ENCODE measurements around the gene HBE1. TPM values are rescaled to one million over a fixed set of nuclear protein-coding genes. Genes with fewer than 3 reads are reported as not detected.

HBE1 gene
- total and polyA plus RNA-seq, 2 of the 4 experiments (the other 2 are of a cell fraction) = 3.2 to 12.7 TPM

- BruUV-seq (replicated peaks) = no TSS peak
- CTCF ChIA-PET = no interaction called here
- in situ Hi-C loops (cut with MboI; ENCODE audit: low sequenced_read_pairs) = no loop called here
These were observed 2.8 kb upstream of the HBE1 start for GRCh38 chr11:5272395-5273017.

More at GRCh38 chr11:5272395-5273017, 2.8 kb upstream of the HBE1 start:
- dilution Hi-C loops (cut with HindIII; ENCODE audit: low sequenced_read_pairs, unreplicated experiment) (no loop called here), intact Hi-C loops (cut with micrococcal nuclease) (no loop called here)
- no peaks in the 10 kb centered on the region for H3K27me3 ChIP-seq (ENCODE audit: control insufficient read depth, insufficient read depth, low read length)
- H3K14ac ChIP-seq (replicated peaks; ENCODE audit: low read depth, low read length) = peak overlapping the region; percentile 50; the same call in 1 of the 2 replicates
- H3K9me3 ChIP-seq (ENCODE audit: control insufficient read depth, insufficient read depth, low read length) = no peaks in the 10 kb centered on the region
- no peak overlapping the region for H3K23ac ChIP-seq (ENCODE audit: low read depth, low read length)
- H3K4me2 ChIP-seq (ENCODE audit: low read depth, low read length) = no peak overlapping the region
- H3K56ac ChIP-seq (ENCODE audit: extremely low read depth, insufficient read depth, low read length) = no peak overlapping the region
- no peaks in the 10 kb centered on the region for H3K36me3 ChIP-seq (ENCODE audit: control insufficient read depth, insufficient read depth, low read length)
- ATAC-seq (ENCODE audit: low read depth) (no peak), DNase-seq (no peak)
- H2AFZ ChIP-seq (replicated peaks; ENCODE audit: low read length, poor library complexity) = no peak overlapping the region
- H2AK9ac ChIP-seq (replicated peaks; ENCODE audit: low read depth, low read length, poor library complexity) = no peak overlapping the region
- H4K5ac ChIP-seq (ENCODE audit: low read depth, low read length) = no peak overlapping the region
- H2BK5ac ChIP-seq (ENCODE audit: low read depth, low read length, poor library complexity, severe bottlenecking) = no peak overlapping the region
- H4K8ac ChIP-seq (ENCODE audit: low read depth in 2 of 2, low read length in 2 of 2) = no peak overlapping the region
- H3K4me3 ChIP-seq (ENCODE audit: insufficient read depth, low read depth, low read length) = no peak overlapping the region
- no peak overlapping the region for H3K4ac ChIP-seq (ENCODE audit: low read depth, low read length)
- H3K9ac ChIP-seq (ENCODE audit: low read depth, low read length) = no peak overlapping the region
- no peak overlapping the region for H4K91ac ChIP-seq (ENCODE audit: insufficient read depth, low read depth, low read length)
- no peaks in the 10 kb centered on the region for H3K79me1 ChIP-seq (ENCODE audit: low read depth in 1 of 2, low read length in 2 of 2)
- no peak for TF ChIP-seq MXI1 (IDR thresholded peaks at IDR 0.05; ENCODE audit: borderline replicate concordance, low read depth, low read length)
- TF ChIP-seq RCOR1 (IDR thresholded peaks at IDR 0.05; ENCODE audit: insufficient replicate concordance, low read length) = no peak
- no peak for TF ChIP-seq BHLHE40 (IDR thresholded peaks at IDR 0.05; ENCODE audit: low read depth, low read length)
- no peak for TF ChIP-seq RFX5 (IDR thresholded peaks at IDR 0.05; ENCODE audit: low read depth, low read length)
- TF ChIP-seq RAD21 (IDR thresholded peaks at IDR 0.05; ENCODE audit: low read length) = no peak
- no peak for TF ChIP-seq USF2 (IDR thresholded peaks at IDR 0.05; ENCODE audit: low read depth, low read length)
- no peak for TF ChIP-seq MAZ (IDR thresholded peaks at IDR 0.05; ENCODE audit: borderline replicate concordance, low read depth, low read length)
- TF ChIP-seq CHD1 (IDR thresholded peaks at IDR 0.05; ENCODE audit: low read depth, low read length) = no peak
- no peak for TF ChIP-seq POLR2A (IDR thresholded peaks at IDR 0.05; ENCODE audit: low read depth, low read length)
- H3K4me1 ChIP-seq (ENCODE audit: control insufficient read depth, insufficient read depth, low read length) = peaks cover 3% of the 10 kb centered on the region
- H3K18ac ChIP-seq (ENCODE audit: low read depth, low read length) = no peak overlapping the region
- H2BK20ac ChIP-seq (ENCODE audit: low read depth, low read length) = peak overlapping the region; percentile 82
- no peak overlapping the region for H2BK15ac ChIP-seq (ENCODE audit: low read depth, low read length)
- H4K20me1 ChIP-seq (ENCODE audit: insufficient read depth, low read length) = no peaks in the 10 kb centered on the region
- H2BK120ac ChIP-seq (ENCODE audit: low read depth, low read length) = peak overlapping the region; percentile 64
- POLR2A ChIA-PET (ENCODE audit: unreplicated experiment) = no interaction called here
- no peak overlapping the region for H2AK5ac ChIP-seq (ENCODE audit: low read depth, low read length)
- peaks cover 3% of the 10 kb centered on the region for H3K9me1 ChIP-seq (ENCODE audit: insufficient read depth, low read length)
- no peak overlapping the region for H3K27ac ChIP-seq (ENCODE audit: insufficient read depth, low read length)
- no CpG with 5 or more reads among the region's 4 CpGs for WGBS, 2 experiments (ENCODE audit: extremely low coverage in 2 of 2, insufficient read length in 1 of 2)
